Measurements from ENCODE around the gene ENG.

- no peak for TF ChIP-seq CTCF (IDR thresholded peaks at IDR 0.05)
- TF ChIP-seq POLR2AphosphoS5 (IDR thresholded peaks at IDR 0.05): no peak
- TF ChIP-seq POLR2A (IDR thresholded peaks at IDR 0.05): no peak
These were observed 36.5 kb downstream of the ENG start for GRCh38 chr9:127817881-127818434.
